OCI-LY7 (cell line): ENCODE data around the gene TMPRSS3. TPM values are rescaled to one million over a fixed set of nuclear protein-coding genes. Genes with fewer than 3 reads are reported as not detected.

Experiments used
- BruUV-seq: library from RNA; stranded (reverse); fragments of 400-500 nt; replicated peaks from 2 replicates; lab custom pipeline; 2021; lab: Mats Ljungman, UMichigan
- CTCF ChIA-PET: fragments of 300-600 bp; sonication (Branson Sonifier 250); formaldehyde crosslinking; loops from one replicate; lab custom pipeline; 2022; ENCODE audit warnings: antibody characterized with exemption; ENCODE audit not compliant: unreplicated experiment; lab: Charles Lee
- POLR2A ChIA-PET: fragments of 300-600 bp; sonication (Branson Sonifier 250); formaldehyde crosslinking; loops from one replicate; lab custom pipeline; 2022; ENCODE audit warnings: antibody characterized with exemption; lab: Charles Lee
- DNase-seq: peaks from one replicate; pipeline ENCODE4 v3.0.0-alpha.2; 2015; ENCODE audit warnings: low spot score
- H2AFZ ChIP-seq: fragments of 200-600 bp; sonication (generic), shearing (Covaris generic); 2 replicates; pipeline ENCODE4 v1.6.1; 2014; ENCODE audit warnings: mild to moderate bottlenecking, antibody characterized with exemption, low read length, moderate library complexity
- H3K27ac ChIP-seq: fragments of 200-600 bp; sonication (generic); 2 replicates; pipeline ENCODE4 v1.5.1; 2014; ENCODE audit warnings: mixed run types, low read depth, mild to moderate bottlenecking, moderate library complexity, low read length, inconsistent platforms; ENCODE audit not compliant: poor library complexity, severe bottlenecking
- H3K36me3 ChIP-seq: fragments of 200-600 bp; sonication (generic); 2 replicates; pipeline ENCODE4 v1.6.1; 2014; ENCODE audit warnings: mild to moderate bottlenecking, antibody characterized with exemption, low read length, moderate library complexity, mixed read lengths; ENCODE audit not compliant: insufficient read depth
- H3K4me1 ChIP-seq: fragments of 200-600 bp; sonication (generic); 2 replicates; pipeline ENCODE4 v1.5.1; 2014; ENCODE audit warnings: mild to moderate bottlenecking, low read length; ENCODE audit not compliant: insufficient read depth, poor library complexity, severe bottlenecking
- H3K4me2 ChIP-seq: fragments of 200-600 bp; sonication (generic); 2 replicates; pipeline ENCODE4 v1.6.1; 2014; ENCODE audit warnings: mild to moderate bottlenecking, low read length
- H3K4me3 ChIP-seq: fragments of 200-600 bp; sonication (generic); 2 replicates; pipeline ENCODE4 v1.5.1; 2014; ENCODE audit warnings: mild to moderate bottlenecking, low read depth, low read length; ENCODE audit not compliant: poor library complexity, severe bottlenecking
- H3K79me2 ChIP-seq: fragments of 200-600 bp; sonication (generic); 2 replicates; pipeline ENCODE4 v1.6.1; 2016; ENCODE audit warnings: low read depth, mild to moderate bottlenecking, low read length, moderate library complexity, mixed read lengths; ENCODE audit not compliant: insufficient read depth
- H3K9me2 ChIP-seq: fragments of 200-600 bp; sonication (generic); 2 replicates; pipeline ENCODE4 v1.6.1; 2016; ENCODE audit warnings: mild to moderate bottlenecking, low read length, mixed read lengths; ENCODE audit not compliant: insufficient read depth
- H3K9me3 ChIP-seq: fragments of 200-600 bp; sonication (generic); 2 replicates; pipeline ENCODE4 v1.6.1; 2014; ENCODE audit warnings: mild to moderate bottlenecking, mixed run types, low read length, mixed read lengths
- H4K20me1 ChIP-seq: fragments of 200-600 bp; sonication (generic); 2 replicates; pipeline ENCODE4 v1.6.1; 2014; ENCODE audit warnings: mild to moderate bottlenecking, antibody characterized with exemption, low read length, moderate library complexity, mixed read lengths; ENCODE audit not compliant: insufficient read depth
- EZH2phosphoT487 ChIP-seq: fragments of 200-600 bp; sonication (generic); IDR thresholded peaks from 2 replicates; pipeline ENCODE4 v1.6.1; 2018; ENCODE audit warnings: low read depth, borderline replicate concordance, mild to moderate bottlenecking, mixed run types, antibody characterized with exemption, low read length, moderate library complexity, mixed read lengths
- intact Hi-C: fragments of 100-400 bp; cut with micrococcal nuclease; formaldehyde crosslinking; loops from one replicate; pipeline ENCODE4 v1.10.0; 2022; ENCODE audit not compliant: unreplicated experiment
- total RNA-seq, 2 experiments: library from RNA; depleted of rRNA in 1 of 2; stranded (reverse); fragments of >200 nt in 1 of 2; shearing (Covaris generic) in 1 of 2; gene quantifications; 2 replicates each; pipeline ENCODE4 v1.2.3, GENCODE V29; 2014 to 2022
- TF ChIP-seq, protein P1 (sequence below): fragments of 200-600 bp; sonication (generic); conservative IDR thresholded peaks from 2 replicates; pipeline ENCODE4 v1.5.1; 2014; ENCODE audit warnings: mild to moderate bottlenecking, antibody characterized with exemption, low read length, moderate library complexity, mixed read lengths

Gene TMPRSS3
- total RNA-seq, 2 experiments from 2014 or later, result not detected

DNA sequence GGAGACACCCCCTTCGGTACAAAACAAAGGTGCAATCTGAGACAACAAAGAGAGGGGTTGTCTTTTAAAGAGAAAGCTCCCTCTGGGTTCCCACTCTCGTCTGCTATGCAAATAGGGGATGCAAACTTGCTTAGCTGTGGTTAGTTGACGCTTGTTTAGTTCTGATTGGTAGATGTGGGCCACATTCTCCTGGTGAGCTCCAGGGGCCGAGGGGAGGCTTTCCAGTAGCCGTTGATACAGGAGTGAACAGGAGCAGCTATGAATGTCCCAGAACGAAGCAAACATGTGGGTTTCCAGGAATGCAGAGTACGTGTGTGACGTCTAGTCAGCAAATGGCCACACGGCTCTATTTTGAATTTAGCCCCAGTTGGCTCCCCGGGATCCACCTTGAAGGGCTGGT lies 59.8 kb downstream of the TMPRSS3 start:
- Histone ChIP-seq H3K4me2 (peak overlapping the region; percentile 18; the same call in 1 of the 2 replicates), H3K79me2 (no peaks in the 10 kb centered on the region), H3K9me2 (no peaks in the 10 kb centered on the region), H3K9me3 (0 out of 2 replicates have a peak, but pooled peaks cover 16% of the 10 kb centered on the region), H3K4me1 (peaks cover 6% of the 10 kb centered on the region), H3K27ac (no peak overlapping the region), H4K20me1 (no peaks in the 10 kb centered on the region), H3K4me3 (no peak overlapping the region), H2AFZ (0 out of 2 replicates have a peak overlapping the region, but pooled peaks have one; percentile 26), H3K36me3 (no peaks in the 10 kb centered on the region)
- no peak for DNase-seq
- intact Hi-C loops, result no loop called here
- TF ChIP-seq, protein P1, sequence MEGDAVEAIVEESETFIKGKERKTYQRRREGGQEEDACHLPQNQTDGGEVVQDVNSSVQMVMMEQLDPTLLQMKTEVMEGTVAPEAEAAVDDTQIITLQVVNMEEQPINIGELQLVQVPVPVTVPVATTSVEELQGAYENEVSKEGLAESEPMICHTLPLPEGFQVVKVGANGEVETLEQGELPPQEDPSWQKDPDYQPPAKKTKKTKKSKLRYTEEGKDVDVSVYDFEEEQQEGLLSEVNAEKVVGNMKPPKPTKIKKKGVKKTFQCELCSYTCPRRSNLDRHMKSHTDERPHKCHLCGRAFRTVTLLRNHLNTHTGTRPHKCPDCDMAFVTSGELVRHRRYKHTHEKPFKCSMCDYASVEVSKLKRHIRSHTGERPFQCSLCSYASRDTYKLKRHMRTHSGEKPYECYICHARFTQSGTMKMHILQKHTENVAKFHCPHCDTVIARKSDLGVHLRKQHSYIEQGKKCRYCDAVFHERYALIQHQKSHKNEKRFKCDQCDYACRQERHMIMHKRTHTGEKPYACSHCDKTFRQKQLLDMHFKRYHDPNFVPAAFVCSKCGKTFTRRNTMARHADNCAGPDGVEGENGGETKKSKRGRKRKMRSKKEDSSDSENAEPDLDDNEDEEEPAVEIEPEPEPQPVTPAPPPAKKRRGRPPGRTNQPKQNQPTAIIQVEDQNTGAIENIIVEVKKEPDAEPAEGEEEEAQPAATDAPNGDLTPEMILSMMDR, result no peak
- TF ChIP-seq EZH2phosphoT487, result no peak
- no TSS peak for BruUV-seq
- ChIA-PET CTCF (no interaction called here), POLR2A (interaction anchor here (0.6 to 0.7 kb wide), 2 partner anchors 559 to 621 kb away, joined by 3 read pairs; no protein-coding TSS in a partner anchor)

- Histone ChIP-seq H4K20me1 (no peaks in the 10 kb centered on the region), H2AFZ (no peak overlapping the region), H3K36me3 (no peaks in the 10 kb centered on the region), H3K4me3 (no peak overlapping the region), H3K79me2 (no peaks in the 10 kb centered on the region), H3K27ac (no peak overlapping the region), H3K4me2 (no peak overlapping the region), H3K4me1 (peaks cover 6% of the 10 kb centered on the region), H3K9me2 (no peaks in the 10 kb centered on the region), H3K9me3 (peaks cover 20% of the 10 kb centered on the region; the same call in 1 of the 2 replicates)
- TF ChIP-seq EZH2phosphoT487, result no peak
- TF ChIP-seq, protein P1, result no peak
- ChIA-PET POLR2A (no interaction called here), CTCF (no interaction called here)
- no TSS peak for BruUV-seq
- no peak for DNase-seq
- intact Hi-C loops, result no loop called here
Observed at GRCh38 chr21:42332557-42333317, 63.1 kb downstream of the TMPRSS3 start.

DNA sequence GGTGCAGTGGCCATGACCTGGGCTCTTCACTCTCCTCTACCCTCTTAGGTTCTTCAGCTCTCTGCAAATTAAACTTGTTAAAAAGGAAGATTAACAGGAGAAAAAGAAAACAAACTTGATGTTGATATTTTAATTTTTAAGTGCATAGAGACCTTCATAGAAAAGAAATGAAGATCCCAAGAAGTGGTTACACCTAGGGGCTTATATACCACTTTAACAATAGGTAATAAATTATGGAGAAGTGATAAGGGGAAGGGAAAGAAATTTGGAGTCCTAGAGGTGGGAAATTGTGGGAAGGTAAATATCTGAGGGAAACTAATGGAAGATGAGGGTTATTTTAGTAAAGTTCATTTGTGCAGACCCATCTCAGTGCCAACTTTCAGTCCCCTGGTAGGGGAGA lies 64.2 kb downstream of the TMPRSS3 start:
- no peak for DNase-seq
- CTCF ChIA-PET, result no interaction called here
- H3K4me3 ChIP-seq, result no peak overlapping the region
- H3K4me2 ChIP-seq, result no peak overlapping the region
- no peak overlapping the region for H3K27ac ChIP-seq
- H3K9me2 ChIP-seq, result no peaks in the 10 kb centered on the region
- H3K4me1 ChIP-seq, result peaks cover 6% of the 10 kb centered on the region
- H3K9me3 ChIP-seq, result peaks cover 15% of the 10 kb centered on the region; the same call in 1 of the 2 replicates
- TF ChIP-seq, protein P1, result no peak
- TF ChIP-seq EZH2phosphoT487, result no peak
- H3K36me3 ChIP-seq, result no peaks in the 10 kb centered on the region
- intact Hi-C loops, result no loop called here
- POLR2A ChIA-PET, result no interaction called here
- H4K20me1 ChIP-seq, result no peaks in the 10 kb centered on the region
- no peak overlapping the region for H2AFZ ChIP-seq
- no peaks in the 10 kb centered on the region for H3K79me2 ChIP-seq
- no TSS peak for BruUV-seq
